Ammon's horn (tissue), 1 donor: ENCODE data around the gene WDR6.

Source experiments
- DNase-seq: peaks from one replicate; pipeline ENCODE4 v3.0.0-alpha.2; 2016; ENCODE audit warnings: low spot score

Gene WDR6

DNA sequence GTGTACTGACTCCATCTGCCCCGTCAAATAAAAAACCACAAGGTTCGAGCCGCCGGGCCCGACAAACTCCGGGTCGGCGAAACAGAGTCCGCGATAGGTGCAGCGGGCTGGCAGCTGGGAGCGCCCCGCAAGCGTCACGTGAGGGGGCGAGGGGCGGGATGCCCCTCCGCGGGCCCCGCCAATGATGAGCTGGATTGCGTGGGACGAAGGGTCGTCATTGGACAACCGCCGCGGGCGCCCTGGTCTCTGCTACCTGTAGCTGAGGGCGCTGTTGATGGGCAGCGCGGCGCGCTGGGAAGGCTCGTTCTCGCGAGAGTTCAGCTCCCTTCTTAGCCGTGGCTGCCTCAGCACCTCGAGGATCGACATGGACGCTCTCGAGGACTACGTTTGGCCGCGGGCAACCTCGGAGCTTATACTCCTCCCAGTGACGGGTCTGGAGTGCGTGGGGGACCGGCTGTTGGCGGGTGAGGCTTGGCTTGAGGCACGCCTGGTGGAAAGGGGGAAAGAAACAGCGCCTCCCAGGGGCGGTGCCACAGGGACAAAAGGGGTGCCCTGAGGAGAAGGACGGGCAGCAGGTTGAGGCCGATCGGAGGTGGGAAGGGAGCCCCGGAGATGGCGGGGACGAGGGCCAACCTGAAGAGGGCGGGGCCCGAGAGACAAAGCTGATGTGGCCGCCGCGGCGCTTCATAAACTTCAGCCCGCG is at the start of gene WDR6:
TSS of gene WDR6 (plus strand) at position 324 of the 703 bp plus-strand sequence. CDS start at position 365, 41 bp downstream.
- DNase-seq, result peak; percentile 97

DNA sequence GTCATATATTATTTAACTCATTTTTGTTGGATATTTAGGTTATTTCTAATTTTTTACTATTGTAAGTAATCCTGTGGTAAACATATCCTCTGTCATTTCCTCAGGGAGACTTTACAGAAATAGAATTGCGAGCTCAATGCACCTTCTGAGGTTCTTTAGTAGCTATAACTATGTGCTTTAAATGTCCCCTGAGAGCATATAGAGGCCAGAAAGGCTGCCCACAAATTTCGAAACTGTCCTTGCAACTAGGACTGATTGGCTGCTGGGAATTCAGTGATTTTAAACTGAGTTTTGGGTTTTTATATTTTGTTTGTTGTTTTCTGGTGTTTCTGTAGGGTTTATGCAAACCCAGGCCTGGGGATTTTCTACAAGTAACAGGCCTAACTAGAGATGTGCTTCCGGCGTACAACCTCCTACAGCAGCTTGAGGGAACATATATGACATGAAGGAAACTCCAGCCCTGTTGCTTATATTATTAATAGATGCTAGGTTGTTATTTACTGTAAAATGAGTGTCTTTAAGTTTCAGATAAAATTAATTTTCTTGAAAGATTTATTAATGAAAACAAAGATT is 46.3 kb upstream of the WDR6 start:
- DNase-seq, result no peak

DNA sequence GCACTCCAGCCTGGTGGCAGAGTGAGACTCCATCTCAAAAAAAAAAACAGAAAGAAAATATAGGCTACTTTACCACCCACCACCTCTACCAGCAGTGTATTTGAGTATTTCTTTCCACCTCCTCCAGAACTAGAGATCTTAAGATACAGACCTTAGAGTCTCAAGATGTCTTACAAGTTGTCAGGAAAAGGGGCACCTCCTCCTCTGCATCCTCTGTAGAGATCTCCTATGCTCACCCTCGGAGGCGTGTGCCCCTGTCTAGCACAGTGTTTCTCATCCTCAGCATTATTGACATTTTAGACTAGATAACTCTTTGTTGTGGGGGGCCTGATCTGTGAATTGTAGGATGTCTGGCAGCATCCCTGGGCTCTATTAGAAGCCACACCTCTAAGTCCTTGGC is 44.9 kb upstream of the WDR6 start:
- no peak for DNase-seq

- DNase-seq, result peak; percentile 25
These were observed 44.3 kb upstream of the WDR6 start for GRCh38 chr3:48962939-48963338.

DNA sequence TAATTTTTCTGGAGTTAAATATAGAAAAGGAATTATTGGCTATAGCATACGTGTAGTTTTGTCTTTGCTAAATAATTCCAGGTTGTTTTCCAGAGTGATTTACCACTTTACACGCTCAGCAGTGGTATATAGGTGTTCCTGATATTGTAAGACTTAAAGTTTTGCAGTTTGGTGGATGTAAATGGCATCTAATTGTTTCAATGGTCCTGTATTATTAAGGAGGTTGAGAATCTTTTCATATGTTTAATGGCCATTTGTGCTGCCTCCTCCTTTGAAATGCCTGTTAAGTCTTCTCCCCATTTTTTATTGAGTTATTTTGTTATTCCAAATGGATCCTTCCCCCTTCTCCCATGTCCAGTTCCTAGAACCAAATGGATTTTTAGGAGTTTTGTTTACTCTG is 43.6 kb upstream of the WDR6 start:
- no peak for DNase-seq

GRCh38 chr3:48966367-48966766 is 40.8 kb upstream of the WDR6 start:
- DNase-seq, result no peak

GRCh38 chr3:48966876-48967361 is 40.3 kb upstream of the WDR6 start:
- DNase-seq, result no peak

DNA sequence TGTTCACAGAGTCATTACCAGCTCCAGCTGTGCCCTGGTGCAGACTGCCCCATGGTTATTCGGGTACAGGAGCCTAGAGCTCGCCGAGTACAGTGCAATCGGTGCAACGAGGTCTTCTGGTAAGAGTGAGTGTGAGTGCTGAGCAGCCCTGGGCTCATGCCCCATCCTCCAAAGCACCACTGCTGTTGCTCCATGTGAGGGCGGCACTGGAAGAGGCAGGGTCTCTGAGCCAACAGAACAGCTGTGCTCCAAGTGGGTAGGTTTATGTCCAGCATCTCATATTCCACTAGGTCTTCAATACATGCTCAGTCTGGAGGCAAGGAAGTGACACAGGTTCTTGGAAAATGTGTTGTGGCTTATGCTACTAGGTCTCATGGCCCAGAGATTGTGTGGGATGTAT is 36.6 kb upstream of the WDR6 start:
- no peak for DNase-seq

GRCh38 chr3:48974076-48974864 is 32.9 kb upstream of the WDR6 start:
- DNase-seq, result no peak

DNA sequence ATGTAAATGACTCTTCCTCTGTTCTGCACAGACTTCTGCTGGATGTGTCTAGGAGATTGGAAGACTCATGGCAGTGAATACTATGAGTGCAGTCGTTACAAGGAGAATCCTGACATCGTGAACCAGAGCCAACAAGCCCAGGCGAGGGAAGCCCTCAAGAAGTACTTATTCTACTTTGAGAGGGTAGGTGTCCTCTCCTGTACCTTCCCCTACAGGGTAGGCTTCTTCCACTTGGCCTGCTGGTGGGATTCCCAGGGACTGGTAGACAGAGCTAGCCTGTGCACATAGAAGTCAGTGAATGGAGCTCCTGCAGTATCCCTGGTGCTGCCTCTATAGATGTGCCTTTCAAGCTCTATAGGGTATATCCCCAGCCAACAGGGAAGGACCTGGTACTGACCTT is 27.7 kb upstream of the WDR6 start:
- DNase-seq, result no peak

GRCh38 chr3:48980295-48980694 is 26.9 kb upstream of the WDR6 start:
- no peak for DNase-seq

- DNase-seq, result no peak
These were observed 25.2 kb upstream of the WDR6 start for GRCh38 chr3:48982016-48982415.

GRCh38 chr3:48982686-48983085 is 24.5 kb upstream of the WDR6 start:
- DNase-seq, result no peak

- no peak for DNase-seq
These were observed 24.1 kb upstream of the WDR6 start for GRCh38 chr3:48983096-48983495.

GRCh38 chr3:48984663-48985062 is 22.5 kb upstream of the WDR6 start:
- DNase-seq, result no peak

DNA sequence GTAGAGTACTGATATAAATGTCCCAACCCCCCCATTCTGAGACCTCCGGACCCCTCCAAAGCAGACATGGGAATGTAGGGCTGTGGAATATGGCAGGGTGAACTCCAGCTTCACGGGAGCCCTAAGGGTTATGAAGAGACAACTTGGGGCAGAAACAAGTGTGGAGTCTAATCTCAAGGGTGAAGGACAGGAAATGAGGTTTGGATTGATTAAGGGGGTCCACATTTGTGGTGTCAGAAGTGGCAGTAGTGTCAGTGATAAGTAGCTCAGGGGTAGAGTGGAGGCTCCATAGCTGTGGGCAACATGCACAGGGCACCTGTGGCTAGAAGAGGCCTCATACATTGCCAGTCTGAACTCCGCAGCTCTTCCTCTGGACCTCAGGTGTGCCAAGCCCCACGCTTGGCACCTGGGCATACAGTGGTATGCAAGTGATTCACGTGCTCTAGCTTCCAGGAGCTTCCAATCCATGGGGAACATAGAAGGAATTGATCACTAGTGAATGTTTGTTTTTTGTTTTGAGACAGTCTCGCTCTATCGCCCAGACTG is 21.3 kb upstream of the WDR6 start:
- DNase-seq, result no peak

- DNase-seq, result no peak
These were observed 17.9 kb upstream of the WDR6 start for GRCh38 chr3:48989126-48989795.

DNA sequence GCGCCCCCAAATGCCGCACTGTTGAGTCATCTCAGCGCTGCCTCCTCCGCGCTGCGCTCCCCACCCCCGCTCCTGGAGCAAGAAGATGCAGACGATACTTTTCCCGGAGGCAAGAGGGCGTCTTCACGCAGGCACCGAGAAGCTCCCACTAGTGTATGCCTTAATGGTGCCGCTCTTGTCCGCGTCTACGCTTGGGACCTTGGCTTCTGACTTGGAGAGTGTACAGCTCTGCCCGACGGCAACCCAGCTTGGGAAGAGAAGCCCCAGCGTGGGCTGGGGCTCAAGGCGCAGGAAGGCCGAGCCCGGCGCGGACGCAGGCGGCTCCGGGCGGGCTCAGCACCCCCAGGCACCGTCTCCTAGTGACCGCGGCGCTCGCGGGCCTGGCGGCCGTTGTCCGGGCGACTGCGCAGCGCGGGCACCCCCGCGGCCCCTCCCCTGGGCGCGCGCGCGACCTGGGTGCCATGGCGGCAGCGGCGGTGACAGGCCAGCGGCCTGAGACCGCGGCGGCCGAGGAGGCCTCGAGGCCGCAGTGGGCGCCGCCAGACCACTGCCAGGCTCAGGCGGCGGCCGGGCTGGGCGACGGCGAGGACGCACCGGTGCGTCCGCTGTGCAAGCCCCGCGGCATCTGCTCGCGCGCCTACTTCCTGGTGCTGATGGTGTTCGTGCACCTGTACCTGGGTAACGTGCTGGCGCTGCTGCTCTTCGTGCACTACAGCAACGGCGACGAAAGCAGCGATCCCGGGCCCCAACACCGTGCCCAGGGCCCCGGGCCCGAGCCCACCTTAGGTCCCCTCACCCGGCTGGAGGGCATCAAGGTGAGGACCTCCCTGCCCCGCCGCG is 17.2 kb upstream of the WDR6 start, which contains the start of gene P4HTM:
TSS of gene P4HTM (plus strand) at position 446 of the 840 bp plus-strand sequence. CDS start at position 462, 16 bp downstream.
- DNase-seq, result peak; percentile 95

GRCh38 chr3:48990636-48991469 is 16.3 kb upstream of the WDR6 start:
- DNase-seq, result peak; percentile 57
